ENCODE measurements around the gene NKX1-1.

The NKX1-1 gene

GRCh38 chr4:1357356-1358248 is 48.6 kb downstream of the NKX1-1 start:
- Mint-ChIP-seq H3K4me1 (no peaks in the 10 kb centered on the region), H3K9me3 (no peaks in the 10 kb centered on the region), H3K27me3 (no peaks in the 10 kb centered on the region), H3K4me3 (no peak overlapping the region), H3K27ac (ENCODE audit: low read depth) (no peak overlapping the region), H3K36me3 (ENCODE audit: insufficient read depth) (peaks cover 6% of the 10 kb centered on the region)
- DNase-seq (ENCODE audit: low spot score in 2 of 2) (no peak), ATAC-seq (replicated peaks; ENCODE audit: extremely low read depth, poor library complexity, severe bottlenecking) (no peak)

GRCh38 chr4:1356181-1356998 is 49.9 kb downstream of the NKX1-1 start:
- DNase-seq (ENCODE audit: low spot score in 2 of 2) (no peak), ATAC-seq (replicated peaks; ENCODE audit: extremely low read depth, poor library complexity, severe bottlenecking) (no peak)
- H3K9me3 Mint-ChIP-seq: no peaks in the 10 kb centered on the region
- peaks cover 1% of the 10 kb centered on the region for H3K36me3 Mint-ChIP-seq (ENCODE audit: insufficient read depth)
- H3K27ac Mint-ChIP-seq (ENCODE audit: low read depth): no peak overlapping the region
- H3K27me3 Mint-ChIP-seq: no peaks in the 10 kb centered on the region
- no peak overlapping the region for H3K4me3 Mint-ChIP-seq
- peaks cover 5% of the 10 kb centered on the region for H3K4me1 Mint-ChIP-seq

- no peak for ATAC-seq (replicated peaks; ENCODE audit: extremely low read depth, poor library complexity, severe bottlenecking)
- Mint-ChIP-seq H3K4me1 (peaks cover 8% of the 10 kb centered on the region), H3K27ac (ENCODE audit: low read depth) (no peak overlapping the region), H3K36me3 (ENCODE audit: insufficient read depth) (peaks cover 2% of the 10 kb centered on the region), H3K9me3 (no peaks in the 10 kb centered on the region), H3K27me3 (no peaks in the 10 kb centered on the region), H3K4me3 (no peak overlapping the region)
- no peak for DNase-seq (ENCODE audit: low spot score in 2 of 2)
These were observed 50.9 kb downstream of the NKX1-1 start for GRCh38 chr4:1355378-1355777.

- H3K36me3 Mint-ChIP-seq (ENCODE audit: insufficient read depth): peaks cover 4% of the 10 kb centered on the region
- DNase-seq (ENCODE audit: low spot score in 2 of 2) (no peak), ATAC-seq (replicated peaks; ENCODE audit: extremely low read depth, poor library complexity, severe bottlenecking) (no peak)
These were observed 51.3 kb downstream of the NKX1-1 start for GRCh38 chr4:1354983-1355275.

GRCh38 chr4:1354136-1354982 is 51.9 kb downstream of the NKX1-1 start:
- H3K27ac Mint-ChIP-seq (ENCODE audit: low read depth): no peak overlapping the region
- ATAC-seq (replicated peaks; ENCODE audit: extremely low read depth, poor library complexity, severe bottlenecking) (no peak), DNase-seq (ENCODE audit: low spot score in 2 of 2) (no peak)
- peaks cover 16% of the 10 kb centered on the region for H3K4me1 Mint-ChIP-seq
- no peak overlapping the region for H3K4me3 Mint-ChIP-seq
- peaks cover 6% of the 10 kb centered on the region for H3K36me3 Mint-ChIP-seq (ENCODE audit: insufficient read depth)
- H3K9me3 Mint-ChIP-seq: no peaks in the 10 kb centered on the region
- no peaks in the 10 kb centered on the region for H3K27me3 Mint-ChIP-seq

More at GRCh38 chr4:1354983-1355275, 51.3 kb downstream of the NKX1-1 start:
- Mint-ChIP-seq H3K27ac (ENCODE audit: low read depth) (no peak overlapping the region), H3K27me3 (no peaks in the 10 kb centered on the region), H3K9me3 (no peaks in the 10 kb centered on the region), H3K4me3 (no peak overlapping the region), H3K4me1 (peaks cover 13% of the 10 kb centered on the region)

GRCh38 chr4:1353186-1354055 is 52.8 kb downstream of the NKX1-1 start:
- ATAC-seq (replicated peaks; ENCODE audit: extremely low read depth, poor library complexity, severe bottlenecking): no peak
- H3K36me3 Mint-ChIP-seq (ENCODE audit: insufficient read depth): peaks cover 7% of the 10 kb centered on the region
- no peaks in the 10 kb centered on the region for H3K9me3 Mint-ChIP-seq
- no peaks in the 10 kb centered on the region for H3K27me3 Mint-ChIP-seq
- no peak overlapping the region for H3K4me3 Mint-ChIP-seq
- DNase-seq (ENCODE audit: low spot score in 2 of 2): no peak
- H3K27ac Mint-ChIP-seq (ENCODE audit: low read depth): no peak overlapping the region
- H3K4me1 Mint-ChIP-seq: peaks cover 25% of the 10 kb centered on the region

Data from central memory CD8-positive, alpha-beta T cell (primary cell).